Prostate gland (tissue), 2 donors: ENCODE measurements around the gene SUN2.

Source experiments
- POLR2A ChIP-seq: fragments of 450-650 bp; IDR thresholded peaks from one replicate; pipeline ENCODE4 v1.6.1; 2016; ENCODE audit warnings: antibody characterized with exemption, mild to moderate bottlenecking
- TF ChIP-seq, protein P1 (sequence below), 4 experiments: fragments of 200-600 bp in 2 of 4; fragments of 450-650 bp in 2 of 4; sonication (generic) in 2 of 4; IDR thresholded peaks; 1 replicate in 3 of 4; 2 replicates in 1 of 4; pipeline ENCODE4 v1.5.1; 2016 to 2019; ENCODE audit warnings: antibody characterized with exemption in 4 of 4, mild to moderate bottlenecking in 2 of 4, moderate library complexity in 2 of 4

DNA sequence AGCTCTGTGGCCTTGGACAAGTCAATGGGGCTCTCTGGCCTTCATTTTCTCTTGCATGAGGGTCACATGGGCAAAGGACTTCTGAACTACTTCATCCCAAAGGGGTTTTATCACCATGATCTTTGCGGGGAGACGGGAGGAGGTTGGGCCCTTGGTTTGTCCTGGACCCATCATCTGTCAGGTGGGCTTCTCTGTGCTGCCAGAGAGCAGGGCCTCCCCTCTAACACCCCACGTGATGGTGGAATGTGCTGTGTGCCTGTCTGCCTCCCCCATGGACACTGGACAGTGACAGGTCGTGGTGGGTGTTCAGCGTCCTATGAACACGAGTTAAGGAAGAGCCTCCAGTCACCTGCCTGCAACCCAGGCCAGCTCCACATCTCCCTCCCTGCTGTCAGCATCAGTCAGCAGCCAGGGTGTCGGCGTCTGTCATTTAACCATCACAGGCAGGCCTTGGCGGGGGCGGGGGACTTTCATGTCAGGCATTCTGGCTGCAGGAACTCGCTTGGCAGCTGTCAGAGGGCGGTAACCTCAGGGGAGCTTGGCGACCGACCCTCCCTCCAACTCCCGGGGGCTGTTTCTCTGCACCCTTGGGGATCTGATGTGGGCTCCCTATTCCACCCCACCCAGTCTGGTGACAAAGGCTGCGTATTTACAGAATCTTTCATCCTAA, 2.6 kb upstream of the SUN2 start:
- TF ChIP-seq, protein P1, sequence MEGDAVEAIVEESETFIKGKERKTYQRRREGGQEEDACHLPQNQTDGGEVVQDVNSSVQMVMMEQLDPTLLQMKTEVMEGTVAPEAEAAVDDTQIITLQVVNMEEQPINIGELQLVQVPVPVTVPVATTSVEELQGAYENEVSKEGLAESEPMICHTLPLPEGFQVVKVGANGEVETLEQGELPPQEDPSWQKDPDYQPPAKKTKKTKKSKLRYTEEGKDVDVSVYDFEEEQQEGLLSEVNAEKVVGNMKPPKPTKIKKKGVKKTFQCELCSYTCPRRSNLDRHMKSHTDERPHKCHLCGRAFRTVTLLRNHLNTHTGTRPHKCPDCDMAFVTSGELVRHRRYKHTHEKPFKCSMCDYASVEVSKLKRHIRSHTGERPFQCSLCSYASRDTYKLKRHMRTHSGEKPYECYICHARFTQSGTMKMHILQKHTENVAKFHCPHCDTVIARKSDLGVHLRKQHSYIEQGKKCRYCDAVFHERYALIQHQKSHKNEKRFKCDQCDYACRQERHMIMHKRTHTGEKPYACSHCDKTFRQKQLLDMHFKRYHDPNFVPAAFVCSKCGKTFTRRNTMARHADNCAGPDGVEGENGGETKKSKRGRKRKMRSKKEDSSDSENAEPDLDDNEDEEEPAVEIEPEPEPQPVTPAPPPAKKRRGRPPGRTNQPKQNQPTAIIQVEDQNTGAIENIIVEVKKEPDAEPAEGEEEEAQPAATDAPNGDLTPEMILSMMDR (IDR thresholded peaks at IDR 0.05): no peak
- no peak for TF ChIP-seq POLR2A
